ENCODE data around the gene DIAPH1. TPM values are rescaled to one million over a fixed set of nuclear protein-coding genes. Genes with fewer than 3 reads are reported as not detected.
A peak's percentile ranks its signal among the peaks of the same experiment; 100 is the strongest.

The DIAPH1 gene
- total RNA-seq, 1 experiment from 2014 or later, result 31.2 TPM

DNA sequence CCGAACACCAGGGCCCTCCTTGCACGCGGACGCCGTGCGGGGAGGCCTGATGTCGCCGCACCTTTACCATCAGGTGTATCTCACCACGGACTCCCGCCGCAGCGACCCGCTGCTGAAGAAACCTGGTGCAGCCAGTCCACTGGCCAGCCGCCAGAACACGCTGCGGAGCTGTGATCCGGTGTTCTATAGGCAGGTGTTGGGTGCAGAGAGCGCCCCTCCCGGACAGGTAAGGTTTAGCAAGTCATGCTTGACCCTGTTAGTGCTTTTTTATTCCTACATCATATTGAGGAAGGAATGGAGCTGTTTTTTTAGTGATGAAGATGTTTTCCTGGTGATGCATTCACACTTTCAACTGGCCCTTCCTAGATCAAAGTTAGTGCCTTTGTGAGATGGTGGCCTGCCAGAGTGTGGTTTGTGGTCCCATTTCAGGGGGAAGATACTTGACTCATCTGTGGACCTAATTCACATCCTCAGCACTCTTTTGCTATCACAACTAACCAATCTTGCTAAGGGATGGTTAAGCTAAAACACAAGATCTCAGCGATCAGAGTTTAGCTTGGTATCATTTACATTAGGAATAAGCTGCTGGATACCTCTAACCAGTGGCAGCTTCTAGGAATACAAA is 140.4 kb downstream of the DIAPH1 start:
- H3K36me3 ChIP-seq (replicated peaks; ENCODE audit: control insufficient read depth, insufficient read depth, low read length), result no peaks in the 10 kb centered on the region
- DNase-seq, result peak; percentile 91
- H3K27me3 ChIP-seq (ENCODE audit: control insufficient read depth, insufficient read depth, low read length), result peaks cover 22% of the 10 kb centered on the region
- no peak overlapping the region for H3K4me3 ChIP-seq (ENCODE audit: insufficient read depth, low read depth, low read length)

DNA sequence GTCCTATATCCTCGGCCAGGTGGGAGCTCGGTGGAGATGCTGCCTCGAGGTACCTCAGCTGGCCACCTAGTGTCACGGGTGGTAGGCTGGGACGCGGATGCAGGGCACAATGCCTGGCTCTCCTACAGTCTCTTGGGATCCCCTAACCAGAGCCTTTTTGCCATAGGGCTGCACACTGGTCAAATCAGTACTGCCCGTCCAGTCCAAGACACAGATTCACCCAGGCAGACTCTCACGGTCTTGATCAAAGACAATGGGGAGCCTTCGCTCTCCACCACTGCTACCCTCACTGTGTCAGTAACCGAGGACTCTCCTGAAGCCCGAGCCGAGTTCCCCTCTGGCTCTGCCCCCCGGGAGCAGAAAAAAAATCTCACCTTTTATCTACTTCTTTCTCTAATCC is 141.0 kb downstream of the DIAPH1 start:
- no peaks in the 10 kb centered on the region for H3K36me3 ChIP-seq (replicated peaks; ENCODE audit: control insufficient read depth, insufficient read depth, low read length)
- H3K4me3 ChIP-seq (ENCODE audit: insufficient read depth, low read depth, low read length), result no peak overlapping the region
- peaks cover 22% of the 10 kb centered on the region for H3K27me3 ChIP-seq (ENCODE audit: control insufficient read depth, insufficient read depth, low read length)
- no peak for DNase-seq

DNA sequence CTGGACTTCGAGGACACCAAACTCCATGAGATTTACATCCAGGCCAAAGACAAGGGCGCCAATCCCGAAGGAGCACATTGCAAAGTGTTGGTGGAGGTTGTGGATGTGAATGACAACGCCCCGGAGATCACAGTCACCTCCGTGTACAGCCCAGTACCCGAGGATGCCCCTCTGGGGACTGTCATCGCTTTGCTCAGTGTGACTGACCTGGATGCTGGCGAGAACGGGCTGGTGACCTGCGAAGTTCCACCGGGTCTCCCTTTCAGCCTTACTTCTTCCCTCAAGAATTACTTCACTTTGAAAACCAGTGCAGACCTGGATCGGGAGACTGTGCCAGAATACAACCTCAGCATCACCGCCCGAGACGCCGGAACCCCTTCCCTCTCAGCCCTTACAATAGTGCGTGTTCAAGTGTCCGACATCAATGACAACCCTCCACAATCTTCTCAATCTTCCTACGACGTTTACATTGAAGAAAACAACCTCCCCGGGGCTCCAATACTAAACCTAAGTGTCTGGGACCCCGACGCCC is 141.7 kb downstream of the DIAPH1 start:
- Histone ChIP-seq H3K36me3 (replicated peaks; ENCODE audit: control insufficient read depth, insufficient read depth, low read length) (no peaks in the 10 kb centered on the region), H3K4me3 (ENCODE audit: insufficient read depth, low read depth, low read length) (peak overlapping the region; percentile 74), H3K27me3 (ENCODE audit: control insufficient read depth, insufficient read depth, low read length) (peaks cover 22% of the 10 kb centered on the region)
- no peak for DNase-seq

DNA sequence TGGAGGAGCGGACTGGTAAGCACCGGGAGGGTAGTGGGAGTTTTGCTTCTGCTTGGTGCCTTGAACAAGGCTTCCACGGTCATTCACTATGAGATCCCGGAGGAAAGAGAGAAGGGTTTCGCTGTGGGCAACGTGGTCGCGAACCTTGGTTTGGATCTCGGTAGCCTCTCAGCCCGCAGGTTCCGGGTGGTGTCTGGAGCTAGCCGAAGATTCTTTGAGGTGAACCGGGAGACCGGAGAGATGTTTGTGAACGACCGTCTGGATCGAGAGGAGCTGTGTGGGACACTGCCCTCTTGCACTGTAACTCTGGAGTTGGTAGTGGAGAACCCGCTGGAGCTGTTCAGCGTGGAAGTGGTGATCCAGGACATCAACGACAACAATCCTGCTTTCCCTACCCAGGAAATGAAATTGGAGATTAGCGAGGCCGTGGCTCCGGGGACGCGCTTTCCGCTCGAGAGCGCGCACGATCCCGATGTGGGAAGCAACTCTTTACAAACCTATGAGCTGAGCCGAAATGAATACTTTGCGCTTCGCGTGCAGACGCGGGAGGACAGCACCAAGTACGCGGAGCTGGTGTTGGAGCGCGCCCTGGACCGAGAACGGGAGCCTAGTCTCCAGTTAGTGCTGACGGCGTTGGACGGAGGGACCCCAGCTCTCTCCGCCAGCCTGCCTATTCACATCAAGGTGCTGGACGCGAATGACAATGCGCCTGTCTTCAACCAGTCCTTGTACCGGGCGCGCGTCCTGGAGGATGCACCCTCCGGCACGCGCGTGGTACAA is 142.5 kb downstream of the DIAPH1 start:
- Histone ChIP-seq H3K27me3 (ENCODE audit: control insufficient read depth, insufficient read depth, low read length) (peaks cover 22% of the 10 kb centered on the region), H3K4me3 (ENCODE audit: insufficient read depth, low read depth, low read length) (peak overlapping the region; percentile 74), H3K36me3 (replicated peaks; ENCODE audit: control insufficient read depth, insufficient read depth, low read length) (no peaks in the 10 kb centered on the region)
- no peak for DNase-seq

DNA sequence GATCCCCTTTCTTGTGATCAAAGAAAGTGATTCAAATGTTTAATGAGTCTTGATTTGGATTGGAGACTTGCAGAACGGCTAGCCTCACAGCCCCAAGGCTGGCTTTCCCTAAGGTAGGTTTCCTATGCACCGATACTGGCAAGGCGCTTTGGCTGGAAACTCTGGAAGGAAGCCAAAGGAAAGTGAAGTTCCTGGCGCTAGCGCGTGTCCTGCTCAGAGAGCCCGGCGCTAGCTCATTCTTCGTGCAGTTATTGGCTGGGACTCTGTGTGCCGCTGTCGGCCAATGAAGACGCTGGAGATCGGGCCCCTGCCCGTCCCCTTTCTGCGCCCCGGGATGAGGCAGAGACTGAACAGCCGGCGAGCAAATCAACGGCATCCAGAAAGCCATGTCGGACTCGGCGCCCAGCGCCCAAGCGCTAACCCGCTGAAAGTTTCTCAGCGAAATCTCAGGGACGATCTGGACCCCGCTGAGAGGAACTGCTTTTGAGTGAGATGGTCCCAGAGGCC is 143.1 kb downstream of the DIAPH1 start, which contains the start of gene PCDHGC3:
PCDHGC3 (plus strand) TSS at position 342 of the 507 bp plus-strand sequence; CDS start at position 493, 151 bp downstream.
- no peaks in the 10 kb centered on the region for H3K36me3 ChIP-seq (replicated peaks; ENCODE audit: control insufficient read depth, insufficient read depth, low read length)
- peaks cover 22% of the 10 kb centered on the region for H3K27me3 ChIP-seq (ENCODE audit: control insufficient read depth, insufficient read depth, low read length)
- H3K4me3 ChIP-seq (ENCODE audit: insufficient read depth, low read depth, low read length), result peak within 1 kb of the TSS; percentile 74
- DNase-seq, result peak; percentile 83

DNA sequence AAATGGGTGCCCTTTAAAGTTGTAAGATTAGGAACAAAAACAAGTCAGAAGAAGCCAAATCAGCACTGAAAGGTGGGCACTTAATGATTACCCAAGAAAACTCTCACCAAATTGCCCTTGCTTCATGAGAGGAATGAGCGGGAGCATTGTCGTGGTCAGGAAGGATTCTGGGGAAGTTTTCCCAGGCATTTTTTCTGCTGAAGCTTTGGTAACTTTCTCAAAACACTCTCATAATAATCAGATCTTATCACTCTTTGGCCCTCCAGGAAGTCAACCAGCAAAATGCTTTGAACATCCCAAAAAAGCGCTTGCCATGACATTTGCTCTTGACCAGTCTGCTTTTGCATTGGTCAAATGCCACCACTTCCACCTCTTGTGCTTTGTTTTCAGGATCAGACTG is 153.4 kb downstream of the DIAPH1 start:
- no peak for DNase-seq
- Histone ChIP-seq H3K4me3 (ENCODE audit: insufficient read depth, low read depth, low read length) (no peak overlapping the region), H3K27me3 (ENCODE audit: control insufficient read depth, insufficient read depth, low read length) (no peaks in the 10 kb centered on the region), H3K36me3 (replicated peaks; ENCODE audit: control insufficient read depth, insufficient read depth, low read length) (no peaks in the 10 kb centered on the region)

Other genes starting within 250 kb of the DIAPH1 start
- gene PCDHGB3, start 248.8 kb downstream of the DIAPH1 start, total RNA-seq (2014; rRNA removed; shearing (Covaris generic)), result 0.26 TPM in 1 of 2 replicates, not detected in the other
- 0.04 TPM in 1 of 2 replicates, not detected in the other for gene PCDHGA6, start 245.1 kb downstream of the DIAPH1 start, total RNA-seq (2014; rRNA removed; shearing (Covaris generic))
- not detected in 2 replicates for gene PCDHGA7, start 236.3 kb downstream of the DIAPH1 start, total RNA-seq (2014; rRNA removed; shearing (Covaris generic))
- 0.66 and 1.4 TPM in 2 replicates for gene PCDHGB4, start 231.3 kb downstream of the DIAPH1 start, total RNA-seq (2014; rRNA removed; shearing (Covaris generic))
- gene PCDHGA8, start 226.4 kb downstream of the DIAPH1 start, total RNA-seq (2014; rRNA removed; shearing (Covaris generic)), result 0.22 TPM in 1 of 2 replicates, not detected in the other
- not detected in 2 replicates for gene PCDHGB5, start 221.1 kb downstream of the DIAPH1 start, total RNA-seq (2014; rRNA removed; shearing (Covaris generic))
- gene PCDHGA9, start 216.2 kb downstream of the DIAPH1 start, total RNA-seq (2014; rRNA removed; shearing (Covaris generic)), result 0.04 and 0.10 TPM in 2 replicates
- gene PCDHGB6, start 211.0 kb downstream of the DIAPH1 start, total RNA-seq (2014; rRNA removed; shearing (Covaris generic)), result 1.7 and 1.9 TPM in 2 replicates
- 0.35 and 0.78 TPM in 2 replicates for gene PCDHGA10, start 206.0 kb downstream of the DIAPH1 start, total RNA-seq (2014; rRNA removed; shearing (Covaris generic))
- gene PCDHGB7, start 201.3 kb downstream of the DIAPH1 start, total RNA-seq (2014; rRNA removed; shearing (Covaris generic)), result 4.4 and 4.6 TPM in 2 replicates
- 0.21 and 0.30 TPM in 2 replicates for gene PCDHGA11, start 197.9 kb downstream of the DIAPH1 start, total RNA-seq (2014; rRNA removed; shearing (Covaris generic))
- 0.10 and 0.44 TPM in 2 replicates for gene PCDHGA12, start 188.5 kb downstream of the DIAPH1 start, total RNA-seq (2014; rRNA removed; shearing (Covaris generic))
- 27.4 and 31.7 TPM in 2 replicates for gene PCDHGC3, start 143.0 kb downstream of the DIAPH1 start, total RNA-seq (2014; rRNA removed; shearing (Covaris generic))
- 9.9 and 12.5 TPM in 2 replicates for gene PCDHGC4, start 134.0 kb downstream of the DIAPH1 start, total RNA-seq (2014; rRNA removed; shearing (Covaris generic))
- 0.44 and 1.8 TPM in 2 replicates for gene PCDHGC5, start 129.9 kb downstream of the DIAPH1 start, total RNA-seq (2014; rRNA removed; shearing (Covaris generic))
- 81.3 and 82.7 TPM in 2 replicates for gene HDAC3, start 17.8 kb upstream of the DIAPH1 start, total RNA-seq (2014; rRNA removed; shearing (Covaris generic))
- gene RELL2, start 18.0 kb upstream of the DIAPH1 start, total RNA-seq (2014; rRNA removed; shearing (Covaris generic)), result 7.4 and 8.9 TPM in 2 replicates
- 17.3 and 22.3 TPM in 2 replicates for gene FCHSD1, start 32.4 kb upstream of the DIAPH1 start, total RNA-seq (2014; rRNA removed; shearing (Covaris generic))
- 19.3 and 23.8 TPM in 2 replicates for gene ARAP3, start 63.2 kb upstream of the DIAPH1 start, total RNA-seq (2014; rRNA removed; shearing (Covaris generic))

Data from H7 (cell line).